Endothelial cell (in vitro differentiated cells): ENCODE results near the gene HUWE1. TPM values are rescaled to one million over a fixed set of nuclear protein-coding genes. Genes with fewer than 3 reads are reported as not detected.

Experiments
- DNase-seq: peaks from one replicate; pipeline ENCODE4 v3.0.0; 2021; ENCODE audit warnings: low spot score
- H3K27ac Mint-ChIP-seq: one replicate; pipeline ENCODE4 v1.8.0; 2021; ENCODE audit warnings: mixed read lengths, inconsistent platforms; ENCODE audit not compliant: unreplicated experiment
- H3K27me3 Mint-ChIP-seq: one replicate; pipeline ENCODE4 v1.8.0; 2021; ENCODE audit warnings: mild to moderate bottlenecking, moderate library complexity, mixed read lengths, inconsistent platforms; ENCODE audit not compliant: unreplicated experiment
- H3K36me3 Mint-ChIP-seq: one replicate; pipeline ENCODE4 v1.8.0; 2021; ENCODE audit warnings: mild to moderate bottlenecking, low read depth, mixed read lengths, inconsistent platforms; ENCODE audit not compliant: unreplicated experiment
- H3K4me1 Mint-ChIP-seq: one replicate; pipeline ENCODE4 v1.8.0; 2021; ENCODE audit warnings: mild to moderate bottlenecking, mixed read lengths, inconsistent platforms; ENCODE audit not compliant: unreplicated experiment
- H3K4me3 Mint-ChIP-seq: one replicate; pipeline ENCODE4 v1.8.0; 2021; ENCODE audit warnings: mild to moderate bottlenecking, mixed read lengths, inconsistent platforms; ENCODE audit not compliant: unreplicated experiment
- H3K9me3 Mint-ChIP-seq: one replicate; pipeline ENCODE4 v1.8.0; 2021; ENCODE audit warnings: mixed read lengths, inconsistent platforms; ENCODE audit not compliant: unreplicated experiment
- CTCF ChIP-seq: fragments of 200-600 bp; sonication (generic); IDR thresholded peaks from one replicate; pipeline ENCODE4 v1.5.0; 2021; ENCODE audit warnings: antibody characterized with exemption; ENCODE audit not compliant: unreplicated experiment
- long read RNA-seq: library from polyadenylated mRNA; unstranded; transcript quantifications from one replicate; pipeline ENCODE4 v2.0.0, GENCODE V29; 2020; ENCODE audit not compliant: unreplicated experiment
- total RNA-seq: library from RNA; stranded (reverse); fragmentation: NEBNext Ultra II Directional; extraction: Animal tissue kit (Norgen Biotek cat#: 25700); gene quantifications from one replicate; pipeline ENCODE4 v1.2.1, GENCODE V29; 2021; ENCODE audit not compliant: unreplicated experiment

Gene HUWE1
- 270 TPM for total RNA-seq
- long read RNA-seq, partial matches to known transcripts = 3 of 4 reads
- long read RNA-seq, other reads (novel, unspliced or antisense) = 1 of 4 reads

- peak within 1 kb of the TSS; percentile 61 for H3K27ac Mint-ChIP-seq
- H3K27me3 Mint-ChIP-seq = peaks cover 7% of the 10 kb centered on the region
- peak within 1 kb of the TSS; percentile 96 for H3K4me3 Mint-ChIP-seq
- TF ChIP-seq CTCF = no peak
- peak; percentile 75 for DNase-seq
- H3K36me3 Mint-ChIP-seq = peaks cover 6% of the 10 kb centered on the region
- peaks cover 17% of the 10 kb centered on the region for H3K4me1 Mint-ChIP-seq
- no peaks in the 10 kb centered on the region for H3K9me3 Mint-ChIP-seq
Measured at GRCh38 chrX:53686151-53686885, at the start of gene HUWE1. Gene HUWE1 (minus strand): TSS chrX:53686719. CDS start chrX:53654107, 32,612 bp downstream.

GRCh38 chrX:53732797-53733196, 46.3 kb upstream of the HUWE1 start:
- Mint-ChIP-seq H3K9me3 (no peaks in the 10 kb centered on the region), H3K27me3 (no peaks in the 10 kb centered on the region)
- no peak for DNase-seq

GRCh38 chrX:53729751-53730150, 43.2 kb upstream of the HUWE1 start:
- DNase-seq = no peak
- Mint-ChIP-seq H3K9me3 (no peaks in the 10 kb centered on the region), H3K27me3 (no peaks in the 10 kb centered on the region), H3K27ac (no peak overlapping the region), H3K36me3 (no peaks in the 10 kb centered on the region), H3K4me3 (no peak overlapping the region), H3K4me1 (no peaks in the 10 kb centered on the region)
- TF ChIP-seq CTCF = no peak

More at GRCh38 chrX:53732797-53733196, 46.3 kb upstream of the HUWE1 start:
- no peak overlapping the region for H3K4me3 Mint-ChIP-seq
- H3K27ac Mint-ChIP-seq = no peak overlapping the region
- H3K36me3 Mint-ChIP-seq = no peaks in the 10 kb centered on the region
- no peak for TF ChIP-seq CTCF
- H3K4me1 Mint-ChIP-seq = no peaks in the 10 kb centered on the region

GRCh38 chrX:53728506-53728905, 42.0 kb upstream of the HUWE1 start:
- no peak overlapping the region for H3K4me3 Mint-ChIP-seq

More at GRCh38 chrX:53728506-53728905, 42.0 kb upstream of the HUWE1 start:
- H3K27ac Mint-ChIP-seq = no peak overlapping the region
- H3K36me3 Mint-ChIP-seq = no peaks in the 10 kb centered on the region
- H3K9me3 Mint-ChIP-seq = no peaks in the 10 kb centered on the region
- DNase-seq = no peak
- no peaks in the 10 kb centered on the region for H3K4me1 Mint-ChIP-seq
- no peaks in the 10 kb centered on the region for H3K27me3 Mint-ChIP-seq
- no peak for TF ChIP-seq CTCF
